PC-9 (cell line): ENCODE measurements around the gene RBBP4. TPM values are rescaled to one million over a fixed set of nuclear protein-coding genes. Genes with fewer than 3 reads are reported as not detected.

Experiments used
- BruUV-seq: library from RNA; stranded (reverse); fragments of 400-500 nt; replicated peaks from 2 replicates; lab custom pipeline; 2021; lab: Mats Ljungman, UMichigan
- CTCF ChIA-PET: fragments of 300-600 bp; sonication (Branson Sonifier 250); formaldehyde crosslinking; loops from one replicate; lab custom pipeline; 2022; ENCODE audit warnings: antibody characterized with exemption; lab: Charles Lee
- POLR2A ChIA-PET: fragments of 300-600 bp; sonication (Branson Sonifier 250); formaldehyde crosslinking; loops from one replicate; lab custom pipeline; 2022; ENCODE audit warnings: antibody characterized with exemption; ENCODE audit not compliant: unreplicated experiment; lab: Charles Lee
- DNase-seq, 2 experiments: peaks; one replicate each; pipeline versions ENCODE4 v3.0.0 to v3.0.0-alpha.2; 2015 to 2022; ENCODE audit warnings: mixed read lengths in 1 of 2
- H2AFZ ChIP-seq: fragments of 200-600 bp; sonication (generic); 2 replicates; pipeline ENCODE4 v1.8.1; 2017; ENCODE audit warnings: antibody characterized with exemption
- H3F3A ChIP-seq: fragments of 200-600 bp; sonication (generic); 2 replicates; pipeline ENCODE4 v1.8.1; 2017; ENCODE audit warnings: antibody characterized with exemption, mild to moderate bottlenecking, low read depth; ENCODE audit not compliant: insufficient read depth
- H3K27ac ChIP-seq: fragments of 200-600 bp; sonication (generic); 2 replicates; pipeline ENCODE4 v1.6.1; 2016; ENCODE audit warnings: mixed run types
- H3K27me3 ChIP-seq: fragments of 200-600 bp; sonication (generic); 2 replicates; pipeline ENCODE4 v1.6.1; 2016; ENCODE audit warnings: low read depth, mixed run types; ENCODE audit not compliant: insufficient read depth
- H3K36me3 ChIP-seq: fragments of 200-600 bp; sonication (generic); 2 replicates; pipeline ENCODE4 v1.6.1; 2016; ENCODE audit warnings: low read depth, mixed run types
- H3K4me1 ChIP-seq: fragments of 200-600 bp; sonication (generic); replicated peaks from 2 replicates; pipeline ENCODE4 v1.6.1; 2016; ENCODE audit warnings: mixed run types; ENCODE audit not compliant: insufficient read depth
- H3K4me2 ChIP-seq: fragments of 200-600 bp; sonication (generic); 2 replicates; pipeline ENCODE4 v1.6.1; 2017; ENCODE audit warnings: mixed run types
- H3K4me3 ChIP-seq: fragments of 200-600 bp; sonication (generic); 2 replicates; pipeline ENCODE4 v1.6.1; 2016; ENCODE audit warnings: mixed run types
- H3K79me2 ChIP-seq: fragments of 200-600 bp; sonication (generic); 2 replicates; pipeline ENCODE4 v1.6.1; 2017; ENCODE audit warnings: low read depth, mixed run types
- H3K9me2 ChIP-seq: fragments of 200-600 bp; sonication (generic); 2 replicates; pipeline ENCODE4 v1.8.1; 2017; ENCODE audit warnings: mild to moderate bottlenecking; ENCODE audit not compliant: insufficient read depth
- H3K9me3 ChIP-seq: fragments of 200-600 bp; sonication (generic); 2 replicates; pipeline ENCODE4 v1.8.1; 2016; ENCODE audit warnings: low read depth; ENCODE audit not compliant: insufficient read depth
- H4K20me1 ChIP-seq: fragments of 200-600 bp; sonication (generic); 2 replicates; pipeline ENCODE4 v1.8.1; 2017; ENCODE audit not compliant: insufficient read depth
- CTCF ChIP-seq: fragments of 200-600 bp; sonication (generic); conservative IDR thresholded peaks from 2 replicates; pipeline ENCODE4 v1.6.1; 2017; ENCODE audit warnings: mixed run types, antibody characterized with exemption, mild to moderate bottlenecking, moderate library complexity
- EZH2 ChIP-seq: fragments of 200-600 bp; sonication (generic); IDR thresholded peaks from 2 replicates; pipeline ENCODE4 v1.8.0; 2017; ENCODE audit warnings: antibody characterized with exemption, low read depth
- intact Hi-C: fragments of 100-400 bp; cut with micrococcal nuclease; formaldehyde crosslinking; loops from one replicate; pipeline ENCODE4 v1.10.0; 2022; ENCODE audit not compliant: unreplicated experiment
- total RNA-seq: library from RNA; stranded (reverse); gene quantifications from 2 replicates; pipeline ENCODE4 v1.2.3, GENCODE V29; 2021

RBBP4 gene
- total RNA-seq, 1 experiment from 2014 or later, result 206 TPM

DNA sequence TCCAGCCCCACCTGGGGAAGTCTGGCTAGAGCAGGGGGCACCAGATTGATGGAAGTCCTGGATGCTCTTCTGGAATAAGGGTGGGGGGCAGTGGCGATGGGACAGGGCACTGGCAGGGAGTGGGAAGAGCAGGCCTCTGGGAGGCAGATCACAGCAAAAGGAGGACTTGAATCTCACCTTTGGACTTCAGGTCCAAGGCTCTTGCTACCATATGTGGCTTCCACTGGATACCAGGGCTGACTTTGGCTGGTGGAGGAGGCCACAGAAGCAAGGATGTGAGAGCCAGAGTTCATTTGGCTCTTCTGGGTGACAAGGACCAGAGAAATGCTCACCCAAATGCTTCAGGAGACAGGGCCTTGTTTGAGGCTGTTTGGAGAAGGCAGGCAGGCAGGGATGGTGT lies 67.5 kb downstream of the RBBP4 start:
- intact Hi-C loops, result loop anchor here (10.0 kb wide), 1 partner anchor 366 kb away; the partner anchor contains the start of gene AZIN2
- no peaks in the 10 kb centered on the region for H3K36me3 ChIP-seq
- DNase-seq, result no peak
- ChIA-PET CTCF (no interaction called here), POLR2A (no interaction called here)
- H3K4me3 ChIP-seq, result no peak overlapping the region
- no peaks in the 10 kb centered on the region for H3K79me2 ChIP-seq
- no TSS peak for BruUV-seq
- no peaks in the 10 kb centered on the region for H3K9me2 ChIP-seq
- no peaks in the 10 kb centered on the region for H4K20me1 ChIP-seq
- H3K27me3 ChIP-seq, result no peaks in the 10 kb centered on the region
- no peak overlapping the region for H3K27ac ChIP-seq
- H3F3A ChIP-seq, result peaks cover 36% of the 10 kb centered on the region
- H3K4me1 ChIP-seq, result peaks cover 33% of the 10 kb centered on the region
- H3K4me2 ChIP-seq, result no peak overlapping the region
- H2AFZ ChIP-seq, result no peak overlapping the region
- no peak for TF ChIP-seq CTCF
- TF ChIP-seq EZH2, result no peak
- no peaks in the 10 kb centered on the region for H3K9me3 ChIP-seq

DNA sequence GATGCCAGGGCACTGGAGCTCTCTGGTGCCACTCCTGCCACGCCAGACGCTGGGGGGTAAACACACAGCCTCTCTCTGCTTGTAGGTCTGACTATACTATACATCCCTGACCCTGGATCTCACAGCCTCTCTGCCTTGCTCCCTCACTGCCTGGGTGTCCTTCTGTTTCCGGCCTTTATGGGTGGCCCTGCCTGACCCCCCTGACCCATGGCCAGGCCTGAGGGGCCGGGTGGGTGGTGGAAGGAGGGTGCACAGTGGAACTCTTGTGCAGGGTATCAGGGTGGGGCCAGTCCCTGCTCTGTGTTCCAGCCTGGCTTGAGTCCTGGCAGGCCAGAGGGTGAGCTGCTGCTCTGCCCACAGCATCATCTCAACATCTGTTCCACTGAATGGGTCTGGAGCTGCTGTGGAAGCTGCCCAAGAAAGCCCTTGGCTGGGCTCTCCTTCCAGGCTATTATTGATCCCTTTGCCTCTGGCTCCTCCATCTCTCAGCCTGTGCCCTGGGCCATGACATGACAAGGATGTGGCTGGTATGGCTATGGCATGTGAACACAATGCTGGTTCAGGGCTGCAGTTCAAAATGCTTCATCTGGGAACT lies 68.8 kb downstream of the RBBP4 start:
- Histone ChIP-seq H3F3A (peaks cover 27% of the 10 kb centered on the region), H2AFZ (no peak overlapping the region), H4K20me1 (no peaks in the 10 kb centered on the region), H3K4me2 (no peak overlapping the region), H3K27me3 (no peaks in the 10 kb centered on the region), H3K9me2 (no peaks in the 10 kb centered on the region), H3K27ac (no peak overlapping the region), H3K4me3 (no peak overlapping the region), H3K79me2 (no peaks in the 10 kb centered on the region), H3K9me3 (no peaks in the 10 kb centered on the region), H3K36me3 (no peaks in the 10 kb centered on the region), H3K4me1 (peaks cover 30% of the 10 kb centered on the region)
- BruUV-seq, result no TSS peak
- no peak for TF ChIP-seq EZH2
- TF ChIP-seq CTCF, result no peak
- DNase-seq, result no peak
- ChIA-PET POLR2A (no interaction called here), CTCF (interaction anchor here (0.6 kb wide), 1 partner anchor 201 kb away, joined by 3 read pairs; no protein-coding TSS in a partner anchor)
- intact Hi-C loops, result loop anchor here (10.0 kb wide), 1 partner anchor 365 kb away; the partner anchor contains the start of gene AZIN2

DNA sequence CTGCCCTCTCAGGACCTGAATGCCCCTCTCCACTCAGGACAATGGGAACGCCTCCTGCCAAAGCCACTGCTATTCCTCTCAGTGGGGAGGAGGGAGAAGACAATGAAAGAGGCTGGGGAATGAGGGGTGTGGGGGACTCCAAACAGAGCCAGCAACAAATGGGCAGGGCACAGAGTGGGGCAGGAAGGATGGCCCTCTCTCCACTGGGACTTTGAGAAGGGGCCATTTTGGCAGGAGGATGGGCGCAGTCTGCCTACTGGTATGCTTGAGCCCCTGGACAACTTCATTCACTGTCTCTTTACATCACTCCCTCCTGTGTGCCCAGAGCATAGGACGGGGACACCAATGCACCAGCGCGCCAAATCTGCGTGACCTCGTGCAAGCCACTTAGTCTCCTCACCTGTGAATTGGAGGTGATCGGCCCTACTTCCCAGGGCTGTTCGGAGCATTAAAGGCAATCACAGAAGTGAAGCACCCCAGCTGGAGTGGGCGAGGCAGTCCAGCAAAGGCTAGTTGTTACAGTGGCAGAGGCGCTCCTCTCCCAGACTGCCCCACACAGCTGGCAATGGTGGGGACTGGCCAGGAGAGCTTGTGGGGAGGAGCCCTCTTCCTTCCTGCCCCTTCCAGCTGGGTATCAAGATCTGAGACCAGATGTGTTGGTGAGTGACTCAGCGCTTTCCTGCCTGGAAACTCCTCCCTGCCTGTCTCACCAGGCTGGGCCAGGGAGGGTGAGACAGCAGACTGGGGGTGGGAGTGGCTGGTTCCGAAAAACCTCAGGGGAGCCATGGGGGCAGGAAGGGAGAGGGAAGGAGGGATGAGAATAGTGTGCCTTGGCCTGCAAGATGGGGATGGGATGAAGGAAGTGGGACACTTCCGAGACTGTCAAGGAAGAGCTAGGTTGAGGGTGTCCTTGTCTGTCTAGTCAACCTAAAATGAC lies 73.9 kb downstream of the RBBP4 start:
- Histone ChIP-seq H3K9me2 (no peaks in the 10 kb centered on the region), H3K36me3 (no peaks in the 10 kb centered on the region), H3K27me3 (no peaks in the 10 kb centered on the region), H3F3A (peaks cover 10% of the 10 kb centered on the region; the same call in 1 of the 2 replicates), H3K4me3 (no peak overlapping the region), H3K27ac (peak overlapping the region; percentile 50), H4K20me1 (no peaks in the 10 kb centered on the region), H2AFZ (no peak overlapping the region), H3K4me2 (peak overlapping the region; percentile 44), H3K79me2 (no peaks in the 10 kb centered on the region), H3K4me1 (peaks cover 15% of the 10 kb centered on the region), H3K9me3 (no peaks in the 10 kb centered on the region)
- no peak for TF ChIP-seq CTCF
- peak; percentile 69 to 83 for DNase-seq
- CTCF ChIA-PET, result interaction anchor here (0.5 to 1.5 kb wide), 4 partner anchors 9 to 332 kb away, joined by 3 to 5 read pairs (median 4); no protein-coding TSS in a partner anchor
- intact Hi-C loops, result no loop called here
- POLR2A ChIA-PET, result interaction anchor here (0.7 kb wide), 1 partner anchor 73 kb away, joined by 3 read pairs; no protein-coding TSS in a partner anchor
- BruUV-seq, result TSS peak; percentile 80
